Measurements from ENCODE around the gene TFF1. TPM values are rescaled to one million over a fixed set of nuclear protein-coding genes. Genes with fewer than 3 reads are reported as not detected.

TFF1 gene
- total RNA-seq, 2 donors from 2014 or later = not detected

DNA sequence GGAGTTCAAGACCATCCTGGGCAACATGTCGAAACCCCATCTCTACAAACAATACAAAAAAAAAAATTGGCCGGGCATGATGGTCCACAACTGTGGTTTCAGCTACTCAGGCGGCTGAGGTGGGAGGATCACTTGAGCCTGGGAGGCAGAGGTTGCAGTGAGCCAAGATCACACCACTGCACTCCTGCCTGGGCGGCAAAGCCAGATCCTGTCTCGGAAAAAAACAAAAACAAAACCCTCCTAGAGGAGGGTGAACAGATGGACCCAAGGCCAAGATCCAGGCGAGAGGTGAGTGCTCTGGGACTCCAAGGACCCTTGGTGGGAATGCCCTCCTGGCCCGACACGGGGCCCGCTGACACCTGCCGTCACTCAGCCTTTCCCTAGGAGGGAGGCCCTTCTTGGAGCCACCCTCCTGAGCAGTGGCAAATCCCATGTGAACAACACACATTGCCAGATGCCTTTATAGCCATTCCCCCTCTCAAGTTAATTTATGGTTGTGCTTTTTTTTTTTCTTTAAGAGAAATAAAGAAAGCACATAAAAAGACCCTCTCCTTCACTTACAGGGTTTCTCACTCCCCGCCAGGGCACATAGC is 15.9 kb downstream of the TFF1 start:
- DNase-seq (ENCODE audit: low spot score) = peak; percentile 64
- intact Hi-C loops (cut with DNase I) = no loop called here

- intact Hi-C loops (cut with DNase I) = no loop called here
- DNase-seq (ENCODE audit: low spot score) = peak; percentile 63
Observed at GRCh38 chr21:42349420-42350317, 16.7 kb downstream of the TFF1 start.

DNA sequence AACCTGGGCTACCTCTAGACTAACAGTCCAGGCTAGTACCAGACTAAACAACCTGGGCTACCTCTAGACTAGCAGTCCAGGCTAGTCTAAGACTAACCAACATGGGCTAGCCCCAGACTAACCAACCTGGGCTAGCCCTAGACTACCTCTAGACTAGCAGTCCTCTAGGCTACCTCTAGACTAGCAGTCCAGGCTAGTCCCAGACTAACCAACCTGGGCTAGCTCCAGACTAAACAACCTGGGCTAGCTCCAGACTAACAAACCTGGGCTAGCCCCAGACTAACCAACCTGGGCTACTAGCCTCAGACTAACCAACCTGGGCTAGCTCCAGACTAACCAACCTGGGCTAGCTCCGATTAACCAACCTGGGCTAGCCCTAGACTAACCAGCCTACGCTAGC is 17.6 kb downstream of the TFF1 start:
- DNase-seq (ENCODE audit: low spot score) = peak; percentile 5
- intact Hi-C loops (cut with DNase I) = no loop called here

- DNase-seq (ENCODE audit: low spot score) = peak; percentile 67
- intact Hi-C loops (cut with DNase I) = no loop called here
Observed at GRCh38 chr21:42347601-42348327, 18.6 kb downstream of the TFF1 start.

DNA sequence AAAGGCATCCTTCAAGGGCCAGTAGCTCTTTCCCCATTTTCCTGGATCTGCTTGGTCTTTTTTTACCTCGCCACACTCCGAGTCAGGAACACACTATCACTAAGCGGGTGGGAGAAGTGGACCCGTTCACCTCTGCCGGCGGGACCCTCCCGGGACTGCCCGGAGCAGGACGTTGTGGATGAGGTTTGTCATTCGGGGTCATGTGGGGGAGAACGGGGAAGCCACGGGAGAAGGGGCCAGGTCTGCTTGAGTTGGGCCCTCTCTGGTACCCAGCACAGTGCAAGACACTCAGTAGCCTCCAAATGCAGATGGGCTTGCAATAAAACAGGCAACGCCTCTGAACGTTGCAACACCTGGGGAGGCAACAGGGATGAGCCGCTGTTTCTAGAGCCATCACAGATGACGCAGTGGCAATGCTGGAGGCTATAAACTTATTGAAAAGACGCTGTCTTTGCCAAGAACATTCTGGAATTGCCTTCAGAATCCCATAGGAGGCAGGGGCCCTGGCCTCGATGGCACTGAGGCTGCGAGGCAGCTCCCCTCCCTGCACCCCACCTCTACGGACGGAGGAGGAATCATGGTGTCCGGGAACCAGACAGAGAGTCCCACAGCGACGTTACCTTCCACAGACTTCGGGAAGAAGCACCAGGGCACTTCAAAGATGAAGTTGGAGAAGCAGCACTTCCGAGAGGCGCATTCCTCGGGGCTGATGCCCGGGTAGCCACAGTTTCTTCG is 19.3 kb downstream of the TFF1 start:
- DNase-seq (ENCODE audit: low spot score) = peak; percentile 47
- intact Hi-C loops (cut with DNase I) = no loop called here

- intact Hi-C loops (cut with DNase I) = no loop called here
- peak; percentile 54 for DNase-seq (ENCODE audit: low spot score)
Observed at GRCh38 chr21:42346441-42346840, 19.9 kb downstream of the TFF1 start.

DNA sequence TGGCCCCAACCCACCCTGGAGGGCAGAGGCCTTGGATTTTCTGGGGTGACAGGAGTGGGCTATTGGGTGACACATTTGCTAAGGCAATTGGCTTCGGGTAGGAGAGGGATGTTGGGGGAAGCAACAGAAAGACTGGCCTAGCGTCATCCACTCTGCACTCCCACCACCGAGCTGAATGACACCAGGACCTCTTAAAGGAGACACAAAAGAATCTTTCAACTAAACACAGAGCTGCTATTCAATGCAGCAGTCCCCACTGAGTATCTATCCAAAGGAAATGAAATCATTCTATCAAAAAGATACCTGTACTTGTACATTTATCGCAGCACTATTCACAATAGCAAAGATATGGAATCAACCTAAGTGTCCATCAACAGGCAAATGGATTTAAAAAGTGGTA is 21.7 kb downstream of the TFF1 start:
- DNase-seq (ENCODE audit: low spot score) = peak; percentile 9
- intact Hi-C loops (cut with DNase I) = no loop called here

- DNase-seq (ENCODE audit: low spot score) = peak; percentile 57
- intact Hi-C loops (cut with DNase I) = no loop called here
Observed at GRCh38 chr21:42343963-42344510, 22.3 kb downstream of the TFF1 start.

GRCh38 chr21:42343556-42343955 is 22.8 kb downstream of the TFF1 start:
- intact Hi-C loops (cut with DNase I) = no loop called here
- DNase-seq (ENCODE audit: low spot score) = peak; percentile 56

GRCh38 chr21:42343101-42343500 is 23.2 kb downstream of the TFF1 start:
- peak; percentile 46 for DNase-seq (ENCODE audit: low spot score)
- intact Hi-C loops (cut with DNase I) = no loop called here

DNA sequence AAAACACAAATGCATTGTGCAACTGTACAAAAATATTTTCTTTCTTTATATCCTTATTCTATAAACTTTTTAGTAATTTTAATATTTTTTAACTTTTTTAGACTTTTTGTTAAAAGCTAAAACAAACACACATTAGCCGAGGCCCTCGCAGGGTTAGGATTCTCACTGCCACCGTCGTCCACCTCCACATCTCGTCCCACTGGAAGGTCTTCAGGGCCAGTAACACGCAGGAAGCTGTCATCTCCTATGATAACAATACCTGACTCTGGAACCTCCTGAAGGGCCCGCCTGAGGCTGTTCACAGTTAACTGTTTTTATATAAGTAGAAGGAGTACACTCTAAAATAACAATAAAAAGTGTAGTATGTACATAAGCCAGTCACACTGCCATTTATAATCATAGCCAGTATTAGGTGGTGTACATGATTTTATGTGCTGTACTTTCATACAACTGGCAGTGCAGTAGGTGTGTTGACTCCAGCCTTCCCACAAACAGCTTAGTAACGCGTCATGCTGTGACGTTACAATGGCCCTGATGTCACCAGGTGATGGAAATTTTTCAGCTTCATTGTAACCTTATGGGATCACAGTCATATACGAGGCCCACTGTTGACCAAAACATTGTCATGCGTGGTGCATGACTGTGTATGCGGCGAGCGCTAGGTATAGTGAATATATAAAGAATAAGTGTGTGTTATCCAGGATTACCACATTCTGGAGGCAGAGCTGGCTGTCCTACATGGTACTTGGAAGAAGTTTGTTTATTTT is 24.4 kb downstream of the TFF1 start:
- intact Hi-C loops (cut with DNase I) = no loop called here
- DNase-seq (ENCODE audit: low spot score) = peak; percentile 54

GRCh38 chr21:42340187-42341050 is 25.9 kb downstream of the TFF1 start:
- intact Hi-C loops (cut with DNase I) = no loop called here
- peak; percentile 67 for DNase-seq (ENCODE audit: low spot score)

DNA sequence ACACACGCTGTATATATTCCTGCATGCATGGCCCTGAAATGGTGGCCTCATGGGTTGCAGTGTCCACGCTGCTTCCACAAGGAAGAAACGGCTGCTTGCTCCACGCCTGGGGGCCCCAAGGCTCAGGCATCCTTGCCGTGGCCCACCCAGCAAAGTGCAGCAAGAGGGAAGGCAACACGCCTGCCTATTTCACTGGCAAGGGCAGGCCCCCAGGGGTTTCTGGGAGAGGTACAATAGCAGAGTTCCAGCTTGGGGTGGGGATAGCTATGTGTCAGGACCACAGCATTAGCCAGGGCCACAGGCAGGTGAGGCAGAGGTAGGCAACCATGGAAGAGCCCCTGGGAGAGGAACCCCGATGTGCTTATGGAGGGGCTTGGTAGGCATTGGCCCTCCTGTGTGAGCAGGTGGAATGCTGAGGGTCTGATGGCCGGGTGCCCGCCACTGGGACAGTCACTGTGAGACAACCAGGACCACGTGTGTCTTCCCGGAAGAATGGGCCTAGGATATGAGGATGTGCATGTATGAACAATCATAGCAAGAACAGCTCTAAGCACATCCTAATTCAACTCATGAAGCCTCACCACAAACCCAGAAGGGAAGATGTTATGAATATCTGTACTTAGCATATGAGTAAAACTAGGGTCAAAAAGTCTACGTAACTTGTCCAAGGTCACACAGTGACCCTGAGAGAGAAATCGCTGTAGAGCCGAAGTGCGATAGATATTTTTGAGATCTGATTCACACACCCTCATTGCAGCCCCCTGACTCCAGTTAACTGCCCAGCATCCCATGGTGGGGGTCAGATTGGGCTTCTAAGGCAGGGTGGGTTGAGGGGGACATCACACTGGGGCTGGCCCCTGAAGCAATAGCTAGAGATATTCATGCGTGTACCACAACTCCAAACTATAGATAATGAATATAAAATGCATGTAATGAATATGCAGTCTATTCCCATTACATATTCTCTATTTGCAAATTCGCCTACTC is 27.3 kb downstream of the TFF1 start:
- peak; percentile 70 for DNase-seq (ENCODE audit: low spot score)
- intact Hi-C loops (cut with DNase I) = no loop called here

- intact Hi-C loops (cut with DNase I) = no loop called here
- peak; percentile 89 for DNase-seq (ENCODE audit: low spot score)
Observed at GRCh38 chr21:42337830-42338728, 28.3 kb downstream of the TFF1 start.

GRCh38 chr21:42337276-42337675 is 29.1 kb downstream of the TFF1 start:
- DNase-seq (ENCODE audit: low spot score) = no peak
- intact Hi-C loops (cut with DNase I) = no loop called here
